Breast epithelium (tissue), 3 donors: ENCODE data around the gene LAMC1.

Experiments used
- CTCF ChIP-seq, 3 donors: fragments of 450-650 bp; IDR thresholded peaks; one replicate each; pipeline ENCODE4 v1.5.1; 2016 to 2017; ENCODE audit warnings: antibody characterized with exemption in 3 of 3, mild to moderate bottlenecking in 3 of 3, moderate library complexity in 3 of 3
- POLR2A ChIP-seq: fragments of 450-650 bp; IDR thresholded peaks from one replicate; pipeline ENCODE4 v1.6.1; 2016; ENCODE audit warnings: antibody characterized with exemption, mild to moderate bottlenecking, moderate library complexity
- POLR2AphosphoS5 ChIP-seq, 3 donors: sonication (generic); formaldehyde crosslinking; IDR thresholded peaks; one replicate each; pipeline ENCODE4 v1.6.1; 2017; ENCODE audit warnings: antibody characterized with exemption in 3 of 3

- TF ChIP-seq CTCF (IDR thresholded peaks at IDR 0.05) (no peak), POLR2A (no peak), POLR2AphosphoS5 (IDR thresholded peaks at IDR 0.05) (no peak)
These were observed 4.0 kb upstream of the LAMC1 start for GRCh38 chr1:183019139-183019740.
